SIG-M5 treated with dmso at 0.1 percent for 504 hours (cell line): ENCODE data around the gene SLC2A2.
"Not testable (repeated sequence)": the region's sequence is repeated elsewhere in the genome, so short reads cannot be mapped to it uniquely, and the experiment has no call there.

Experiments used
- DNase-seq: peaks from one replicate; lab custom pipeline; 2025; ENCODE audit not compliant: unreplicated experiment; lab: John Stamatoyannopoulos, UW

Gene SLC2A2

GRCh38 chr3:170989100-170989648, 37.3 kb downstream of the SLC2A2 start:
- no peak for DNase-seq

GRCh38 chr3:170988378-170988777, 38.1 kb downstream of the SLC2A2 start:
- no peak for DNase-seq

GRCh38 chr3:170985304-170985703, 41.2 kb downstream of the SLC2A2 start:
- DNase-seq: no peak

- DNase-seq: no peak
Observed at GRCh38 chr3:170982733-170983132, 43.8 kb downstream of the SLC2A2 start.

- no peak for DNase-seq
Observed at GRCh38 chr3:170980399-170980798, 46.1 kb downstream of the SLC2A2 start.

- no peak for DNase-seq
Observed at GRCh38 chr3:170977949-170978745, 48.4 kb downstream of the SLC2A2 start.

GRCh38 chr3:170976190-170976519, 50.4 kb downstream of the SLC2A2 start:
- no peak for DNase-seq

- no peak for DNase-seq
Observed at GRCh38 chr3:170975283-170976189, 51.0 kb downstream of the SLC2A2 start.

- DNase-seq: no peak
Observed at GRCh38 chr3:170974872-170975271, 51.6 kb downstream of the SLC2A2 start.

- DNase-seq: not testable (repeated sequence)
Observed at GRCh38 chr3:170972917-170973316, 53.6 kb downstream of the SLC2A2 start.

GRCh38 chr3:170967126-170967525, 59.4 kb downstream of the SLC2A2 start:
- no peak for DNase-seq

GRCh38 chr3:170966495-170966894, 60.0 kb downstream of the SLC2A2 start:
- DNase-seq: no peak

GRCh38 chr3:170962411-170962810, 64.1 kb downstream of the SLC2A2 start:
- DNase-seq: no peak

- no peak for DNase-seq
Observed at GRCh38 chr3:170961616-170962400, 64.7 kb downstream of the SLC2A2 start.

- no peak for DNase-seq
Observed at GRCh38 chr3:170959457-170959856, 67.1 kb downstream of the SLC2A2 start.

- no peak for DNase-seq
Observed at GRCh38 chr3:170956647-170957046, 69.9 kb downstream of the SLC2A2 start.

GRCh38 chr3:170953736-170954135, 72.8 kb downstream of the SLC2A2 start:
- DNase-seq: no peak

- DNase-seq: no peak
Observed at GRCh38 chr3:170953229-170953628, 73.3 kb downstream of the SLC2A2 start.

GRCh38 chr3:170949211-170949610, 77.3 kb downstream of the SLC2A2 start:
- DNase-seq: no peak

GRCh38 chr3:170947018-170947769, 79.3 kb downstream of the SLC2A2 start:
- DNase-seq: no peak
